LHCN-M2 (cell line): ENCODE data around the gene GBP4. TPM values are rescaled to one million over a fixed set of nuclear protein-coding genes. Genes with fewer than 3 reads are reported as not detected.

Experiments
- DNase-seq: peaks from one replicate; pipeline ENCODE4 v3.0.0-alpha.2; 2012; ENCODE audit warnings: low read depth
- total RNA-seq: library from RNA; depleted of rRNA; stranded (reverse); fragments of >200 nt; gene quantifications from 2 replicates; pipeline ENCODE4 v1.2.3, GENCODE V29; 2014; rRNA removed

The GBP4 gene
- total RNA-seq, 1 experiment from 2014 or later: not detected

DNA sequence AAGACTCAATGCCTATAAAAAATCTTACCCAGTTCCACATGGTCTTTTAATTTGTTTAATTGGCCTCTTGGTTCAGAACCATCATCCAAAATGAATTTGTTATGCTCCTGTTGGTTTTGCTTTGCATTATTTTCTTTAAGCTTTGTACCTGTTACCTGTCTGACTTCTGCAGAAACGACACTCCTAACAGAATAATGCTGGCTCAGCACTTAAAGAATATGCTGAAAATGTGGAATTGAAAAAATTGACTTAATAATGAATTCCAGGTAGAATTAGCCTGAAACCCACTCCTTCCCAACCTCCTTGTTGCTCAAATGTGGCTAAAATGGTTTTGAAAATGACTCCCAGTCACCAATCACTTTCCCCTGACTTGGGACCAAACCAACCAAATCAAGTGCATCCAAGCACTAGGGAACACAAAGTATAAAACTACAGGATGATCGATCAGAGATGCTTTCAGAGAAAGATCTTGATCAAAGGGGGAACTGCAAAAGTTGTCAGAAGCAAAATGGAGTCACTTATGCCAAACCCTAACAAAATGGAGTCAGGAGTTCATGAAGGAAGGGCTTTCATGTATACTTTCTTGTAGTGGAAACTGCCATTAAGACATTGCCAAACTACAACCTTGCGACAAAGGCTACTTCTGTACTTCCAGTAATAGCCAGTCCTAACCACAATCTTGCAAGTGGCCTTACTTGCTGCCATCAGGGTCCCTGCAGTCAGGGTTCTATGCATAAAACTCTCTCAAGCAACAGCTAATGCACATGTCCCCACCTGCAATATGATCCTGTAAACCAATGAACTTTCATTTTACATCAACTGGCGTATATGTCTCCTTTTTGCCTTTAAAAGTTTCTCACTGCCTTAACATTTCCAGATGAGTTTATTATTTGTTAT, 28.3 kb downstream of the GBP4 start:
- DNase-seq: no peak

- no peak for DNase-seq
Observed at GRCh38 chr1:89169166-89169565, 29.6 kb downstream of the GBP4 start.

GRCh38 chr1:89167590-89168230, 31.0 kb downstream of the GBP4 start:
- no peak for DNase-seq

DNA sequence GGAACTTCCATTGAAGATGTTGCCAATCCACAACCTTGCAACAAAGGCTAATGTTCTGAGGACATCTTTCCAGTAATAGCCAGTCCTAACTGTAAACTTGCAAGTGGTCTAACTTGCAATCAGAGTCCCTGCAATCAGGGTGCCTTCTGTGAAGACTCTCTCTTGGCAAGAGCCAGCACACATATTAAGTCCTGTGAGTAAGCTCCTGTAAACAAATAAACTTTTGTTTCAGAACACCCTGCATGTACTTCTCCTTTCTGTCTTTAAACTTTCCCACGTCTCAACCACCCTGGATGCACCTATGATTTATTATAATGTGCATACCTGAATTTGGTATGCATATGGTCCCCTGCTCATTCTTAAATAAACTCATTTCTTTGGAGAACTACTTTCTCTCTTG, 32.0 kb downstream of the GBP4 start:
- DNase-seq: no peak

DNA sequence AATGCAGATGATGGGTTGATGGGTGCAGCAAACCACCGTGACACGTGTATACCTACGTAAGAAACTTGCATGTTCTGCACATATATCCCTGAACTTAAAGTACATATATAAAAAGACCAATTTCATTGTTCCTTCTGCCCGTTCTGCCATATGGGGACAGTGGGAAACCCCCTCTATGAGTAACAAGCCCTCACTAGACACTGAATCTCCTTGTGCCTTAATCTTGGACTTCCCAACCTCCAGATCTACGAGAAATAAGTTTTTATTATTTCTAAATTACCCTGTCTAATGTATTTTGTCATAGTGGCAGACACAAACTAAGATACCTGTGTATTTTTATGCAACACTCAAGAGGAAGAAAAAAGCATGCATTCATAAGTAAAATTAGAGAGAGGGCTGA, 32.9 kb downstream of the GBP4 start:
- no peak for DNase-seq

DNA sequence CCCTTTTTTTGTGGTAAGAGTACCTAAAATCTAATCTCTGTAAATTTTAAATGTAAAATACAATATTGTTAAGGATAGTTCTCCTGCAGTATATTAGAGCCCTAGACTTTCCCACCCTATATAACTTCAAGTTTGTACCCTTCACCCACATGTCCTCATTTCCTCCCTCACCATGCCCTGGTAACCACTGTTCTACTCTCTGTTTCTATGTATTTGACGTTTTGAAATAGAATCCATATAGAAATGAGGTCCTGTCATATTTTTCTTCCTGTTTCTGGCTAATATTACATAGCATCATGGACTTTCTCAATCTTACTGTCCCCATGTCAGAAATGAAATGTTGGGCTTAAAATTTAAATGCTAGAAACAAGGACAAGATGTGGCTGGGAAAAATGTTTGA, 47.7 kb downstream of the GBP4 start:
- DNase-seq: no peak

DNA sequence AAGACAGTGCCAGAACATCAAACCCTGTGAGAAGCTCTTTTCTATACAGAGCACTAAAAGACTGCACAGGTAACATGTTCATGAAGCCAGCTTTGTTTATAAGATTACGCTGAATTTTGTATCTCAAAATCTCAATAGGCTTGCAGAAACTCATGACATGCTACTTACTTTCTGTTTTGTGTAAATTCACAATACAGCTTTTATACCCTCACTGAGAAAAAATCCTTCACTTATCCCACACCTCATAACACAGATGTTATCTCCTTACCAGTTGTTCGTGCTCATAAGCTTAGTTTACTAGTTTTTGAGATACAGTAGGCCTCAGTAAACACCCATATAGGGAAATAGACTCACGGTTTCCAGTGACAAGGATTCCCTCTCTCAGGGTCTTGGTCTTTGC, 48.8 kb downstream of the GBP4 start:
- DNase-seq: no peak

DNA sequence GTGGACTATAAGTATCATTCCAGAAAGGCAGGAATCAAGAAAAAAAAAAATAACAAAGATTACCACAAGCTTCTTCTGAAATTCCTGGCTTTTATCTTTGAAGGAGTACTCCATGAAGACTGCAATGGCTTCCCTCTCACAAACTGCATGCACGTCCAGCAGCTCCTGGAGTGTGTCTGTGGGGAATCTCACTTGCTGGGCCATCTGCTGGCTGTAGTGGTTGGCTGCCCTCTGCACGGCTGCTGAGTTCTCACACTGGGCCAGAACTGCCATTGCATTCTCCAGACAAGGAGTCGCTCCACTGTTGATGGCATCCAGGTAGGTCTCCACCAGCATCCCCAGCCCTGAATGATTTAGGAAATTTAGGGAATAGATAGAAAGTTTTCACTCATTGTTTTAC, 49.5 kb downstream of the GBP4 start:
- peak; percentile 47 for DNase-seq

DNA sequence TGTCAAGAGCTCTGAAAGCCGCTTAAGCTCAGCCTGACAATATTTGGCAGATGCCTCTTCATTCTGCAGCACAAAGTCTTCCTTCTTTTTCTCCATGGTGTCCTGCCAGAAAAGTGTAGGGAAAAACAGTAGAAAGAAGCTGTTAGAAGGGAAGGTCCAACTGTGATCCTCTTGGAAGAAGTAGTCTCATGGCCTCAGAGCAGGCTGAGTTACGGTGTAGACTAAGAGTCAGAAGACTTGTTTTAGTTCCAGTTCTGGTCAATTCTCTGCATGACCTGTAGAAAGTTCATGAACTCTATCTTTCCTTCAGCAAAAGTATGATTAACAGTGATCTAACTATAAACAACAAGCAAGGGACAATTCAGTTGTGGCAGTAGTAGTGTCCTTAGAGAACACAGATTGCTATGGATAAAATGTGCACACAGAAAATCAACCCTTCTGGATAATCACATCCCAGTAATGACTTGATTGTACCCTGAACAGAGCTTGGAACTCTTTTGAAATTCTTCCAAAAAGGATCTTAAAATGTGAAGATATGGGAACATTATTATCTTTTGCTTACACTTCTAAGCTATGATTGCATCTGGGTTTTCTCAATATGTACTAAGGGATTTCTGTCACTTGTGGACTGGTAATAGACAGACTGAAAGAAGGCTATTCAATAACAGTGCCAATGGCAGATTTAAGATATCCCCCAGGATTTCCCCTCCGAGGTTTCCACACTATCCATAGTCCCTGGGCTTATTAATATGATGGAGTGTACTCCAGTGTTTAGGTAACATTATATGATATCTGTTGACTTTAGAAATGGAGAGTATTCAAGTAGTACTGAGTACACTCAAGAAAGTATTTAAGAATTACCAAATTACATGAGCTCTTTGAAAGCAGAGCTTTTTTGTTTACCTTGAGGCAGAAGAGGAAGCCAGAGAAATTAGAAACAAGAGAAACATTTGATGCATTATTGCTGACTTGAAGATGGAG, 50.8 kb downstream of the GBP4 start:
- no peak for DNase-seq

DNA sequence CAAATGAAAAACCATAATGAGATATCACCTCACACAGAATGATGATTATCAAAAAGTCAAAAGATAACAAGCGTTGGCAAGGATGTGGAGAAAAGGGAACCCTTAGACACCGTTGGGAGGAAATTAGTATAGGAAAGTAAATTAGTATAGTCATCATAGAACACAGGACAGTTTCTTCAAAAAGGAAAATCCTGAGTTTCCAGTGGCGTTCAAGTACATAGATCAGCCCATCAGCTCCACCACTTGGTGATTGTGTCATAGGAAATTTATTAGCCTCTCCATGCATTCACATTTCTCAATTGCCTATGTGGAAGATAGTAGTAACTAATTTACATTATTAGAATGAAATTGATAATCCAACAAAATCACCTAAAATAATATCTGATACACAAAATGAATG, 52.0 kb downstream of the GBP4 start:
- no peak for DNase-seq

- DNase-seq: no peak
Observed at GRCh38 chr1:89143484-89143883, 55.3 kb downstream of the GBP4 start.

GRCh38 chr1:89142160-89142559, 56.6 kb downstream of the GBP4 start:
- DNase-seq: no peak

DNA sequence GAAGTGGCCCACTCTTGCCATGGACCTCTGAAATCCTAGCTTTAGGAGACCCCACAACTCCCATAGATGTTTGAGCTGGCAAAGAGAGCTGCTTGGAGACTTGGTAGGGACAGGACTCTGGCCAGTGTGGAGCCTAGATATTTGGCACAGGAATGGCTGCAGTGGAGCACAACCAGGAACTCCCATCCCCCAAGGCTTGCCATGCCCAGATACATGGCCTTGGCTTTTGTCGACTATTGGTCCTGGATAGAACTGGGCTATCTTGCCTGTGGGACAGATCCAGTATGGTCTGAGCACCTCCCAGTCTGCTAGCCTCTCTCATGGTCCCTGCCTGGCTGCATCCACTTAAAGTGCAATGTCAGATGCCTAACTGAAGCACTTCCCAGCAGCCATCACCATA, 65.0 kb downstream of the GBP4 start:
- no peak for DNase-seq

Other genes starting within 250 kb of the GBP4 start
- 24.1 and 29.4 TPM in 2 replicates for gene KYAT3, start 206.3 kb downstream of the GBP4 start, total RNA-seq
- gene RBMXL1, start 206.3 kb downstream of the GBP4 start, total RNA-seq: 6.4 and 7.7 TPM in 2 replicates
- 67.6 and 72.9 TPM in 2 replicates for gene GBP3, start 176.1 kb downstream of the GBP4 start, total RNA-seq
- 34.9 and 37.7 TPM in 2 replicates for gene GBP1, start 133.7 kb downstream of the GBP4 start, total RNA-seq
- 28.7 and 35.3 TPM in 2 replicates for gene GBP2, start 72.8 kb downstream of the GBP4 start, total RNA-seq
- not detected in 2 replicates for gene GBP7, start 22.9 kb downstream of the GBP4 start, total RNA-seq
- gene GBP5, start 73.9 kb upstream of the GBP4 start, total RNA-seq: 0.13 and 0.40 TPM in 2 replicates
- gene GBP6, start 165.1 kb upstream of the GBP4 start, total RNA-seq: not detected in 2 replicates